Coronary artery (tissue), 2 donors: Measurements from ENCODE around the gene NELFA.

Source experiments
- DNase-seq: peaks from one replicate; pipeline ENCODE4 v3.0.0-alpha.2; 2017; ENCODE audit warnings: low spot score
- H3K27ac ChIP-seq, 2 donors: fragments of 200-600 bp; sonication (generic); one replicate each; pipeline ENCODE4 v1.5.1; 2016 to 2019
- H3K4me3 ChIP-seq: fragments of 200-600 bp; sonication (generic); 2 replicates; pipeline ENCODE4 v1.5.1; 2016; ENCODE audit warnings: mild to moderate bottlenecking, moderate library complexity
- TF ChIP-seq, protein P1 (sequence below): fragments of 200-600 bp; sonication (generic); IDR thresholded peaks from one replicate; pipeline ENCODE4 v1.5.1; 2019; ENCODE audit warnings: antibody characterized with exemption

Gene NELFA

DNA sequence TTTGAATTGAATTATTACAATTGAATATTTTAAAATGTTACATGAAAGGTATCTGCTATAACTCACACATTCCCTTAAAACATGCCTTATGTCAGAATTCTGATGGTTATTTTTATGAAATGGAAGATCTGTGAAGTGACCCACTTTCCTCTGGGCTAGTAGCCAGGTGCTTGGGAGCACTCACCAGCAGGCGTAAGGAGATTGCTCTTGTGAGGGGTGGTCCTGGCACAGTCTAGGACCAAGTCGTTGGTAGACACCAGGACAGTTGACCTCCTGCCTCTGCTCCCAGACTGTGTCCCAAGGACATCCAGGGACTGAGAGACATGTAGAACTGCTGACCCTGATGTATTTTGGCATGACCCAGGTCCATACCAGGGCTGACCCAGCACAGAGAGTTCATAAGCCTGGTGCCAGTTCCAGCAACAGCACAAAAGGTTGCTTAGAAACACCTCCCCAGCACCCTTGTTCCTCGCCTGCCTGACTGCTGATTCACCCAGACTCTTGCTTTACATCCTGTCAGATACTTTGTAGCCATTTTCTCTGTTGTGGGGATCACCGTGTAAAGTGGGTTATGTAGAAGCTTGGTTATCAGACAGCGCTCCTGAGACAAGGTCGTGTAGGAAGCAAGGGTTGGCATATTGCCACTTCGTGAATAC is 48.5 kb downstream of the NELFA start:
- DNase-seq, result no peak
- Histone ChIP-seq H3K4me3 (no peak overlapping the region), H3K27ac (no peak overlapping the region)
- TF ChIP-seq, protein P1, sequence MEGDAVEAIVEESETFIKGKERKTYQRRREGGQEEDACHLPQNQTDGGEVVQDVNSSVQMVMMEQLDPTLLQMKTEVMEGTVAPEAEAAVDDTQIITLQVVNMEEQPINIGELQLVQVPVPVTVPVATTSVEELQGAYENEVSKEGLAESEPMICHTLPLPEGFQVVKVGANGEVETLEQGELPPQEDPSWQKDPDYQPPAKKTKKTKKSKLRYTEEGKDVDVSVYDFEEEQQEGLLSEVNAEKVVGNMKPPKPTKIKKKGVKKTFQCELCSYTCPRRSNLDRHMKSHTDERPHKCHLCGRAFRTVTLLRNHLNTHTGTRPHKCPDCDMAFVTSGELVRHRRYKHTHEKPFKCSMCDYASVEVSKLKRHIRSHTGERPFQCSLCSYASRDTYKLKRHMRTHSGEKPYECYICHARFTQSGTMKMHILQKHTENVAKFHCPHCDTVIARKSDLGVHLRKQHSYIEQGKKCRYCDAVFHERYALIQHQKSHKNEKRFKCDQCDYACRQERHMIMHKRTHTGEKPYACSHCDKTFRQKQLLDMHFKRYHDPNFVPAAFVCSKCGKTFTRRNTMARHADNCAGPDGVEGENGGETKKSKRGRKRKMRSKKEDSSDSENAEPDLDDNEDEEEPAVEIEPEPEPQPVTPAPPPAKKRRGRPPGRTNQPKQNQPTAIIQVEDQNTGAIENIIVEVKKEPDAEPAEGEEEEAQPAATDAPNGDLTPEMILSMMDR, result no peak

DNA sequence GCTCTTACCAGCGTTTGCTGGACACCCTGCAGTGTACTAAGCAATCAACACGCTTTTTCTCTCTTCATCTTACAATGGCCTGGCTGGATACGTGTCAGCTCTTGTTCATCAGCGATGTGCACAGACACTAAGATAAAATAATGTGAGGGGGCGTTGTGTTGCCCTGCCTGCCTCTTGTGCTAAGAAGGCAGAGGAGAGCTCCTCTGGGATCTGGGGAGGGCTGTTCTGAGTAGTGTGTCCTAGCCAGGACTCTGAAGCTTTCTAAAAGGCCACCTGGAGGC is 49.7 kb downstream of the NELFA start:
- TF ChIP-seq, protein P1, result no peak
- Histone ChIP-seq H3K27ac (no peak overlapping the region), H3K4me3 (no peak overlapping the region)
- DNase-seq, result no peak

DNA sequence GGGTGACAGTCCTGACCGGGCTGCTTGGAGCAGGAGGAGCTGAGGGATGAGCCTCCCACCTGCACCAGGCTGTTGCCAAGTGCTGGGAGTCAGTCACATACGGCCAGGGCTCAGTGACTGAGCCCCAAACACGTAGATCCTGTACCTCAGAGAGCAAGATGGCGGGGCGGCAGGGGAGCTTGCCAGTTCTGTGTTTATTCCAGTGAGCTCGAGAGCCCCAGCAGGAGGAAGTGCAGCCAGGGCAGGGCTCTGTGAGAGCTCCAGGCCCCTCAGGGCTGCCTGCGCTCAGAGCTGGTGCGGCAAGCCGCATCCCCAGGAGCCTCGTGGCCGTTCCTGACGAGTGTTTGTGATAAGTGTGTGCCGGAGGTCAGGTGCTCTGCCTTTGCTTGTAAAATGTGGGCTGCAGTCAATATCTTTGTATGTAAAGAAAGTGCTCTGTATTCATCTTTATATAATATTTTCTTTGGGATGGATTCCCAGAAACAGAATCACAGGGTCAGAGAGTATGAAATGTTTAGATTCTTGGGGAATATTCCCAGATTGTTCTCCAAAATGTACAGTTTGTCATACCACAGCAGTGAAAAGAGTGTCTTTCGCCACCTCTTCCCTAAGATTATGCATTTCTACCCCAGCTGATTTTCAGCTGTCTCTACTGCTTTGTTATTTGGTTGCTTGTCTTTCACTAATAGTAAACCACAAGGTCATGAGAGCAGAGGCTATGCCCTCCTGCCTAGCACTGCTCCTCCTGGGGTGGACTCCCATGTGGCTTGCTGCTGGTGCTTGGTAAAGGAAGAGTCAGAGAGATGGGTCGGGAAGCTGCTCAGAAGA is 50.3 kb downstream of the NELFA start:
- H3K4me3 ChIP-seq, result no peak overlapping the region
- TF ChIP-seq, protein P1, result no peak
- DNase-seq, result no peak
- no peak overlapping the region for H3K27ac ChIP-seq

DNA sequence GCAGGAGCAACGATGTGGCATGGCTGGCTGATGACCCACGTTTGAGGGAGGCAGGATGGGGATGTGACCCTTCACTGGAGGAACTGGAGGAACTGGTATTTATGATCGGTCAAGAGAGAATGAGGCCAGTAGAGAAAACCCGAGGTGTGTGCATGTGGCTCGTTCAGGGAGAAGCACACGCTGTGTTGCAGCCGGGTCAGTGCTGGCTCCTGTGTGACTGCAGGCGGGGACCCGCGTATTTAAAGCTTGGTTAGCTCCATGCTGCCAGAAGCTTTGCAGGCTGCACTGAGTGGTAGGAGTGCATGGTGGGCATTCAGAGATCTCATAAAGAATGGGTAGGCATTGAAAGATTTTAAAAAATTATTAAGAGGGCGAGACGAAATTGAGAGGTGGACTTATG is 52.1 kb downstream of the NELFA start:
- Histone ChIP-seq H3K4me3 (no peak overlapping the region), H3K27ac (no peak overlapping the region)
- TF ChIP-seq, protein P1, result no peak
- DNase-seq, result no peak

DNA sequence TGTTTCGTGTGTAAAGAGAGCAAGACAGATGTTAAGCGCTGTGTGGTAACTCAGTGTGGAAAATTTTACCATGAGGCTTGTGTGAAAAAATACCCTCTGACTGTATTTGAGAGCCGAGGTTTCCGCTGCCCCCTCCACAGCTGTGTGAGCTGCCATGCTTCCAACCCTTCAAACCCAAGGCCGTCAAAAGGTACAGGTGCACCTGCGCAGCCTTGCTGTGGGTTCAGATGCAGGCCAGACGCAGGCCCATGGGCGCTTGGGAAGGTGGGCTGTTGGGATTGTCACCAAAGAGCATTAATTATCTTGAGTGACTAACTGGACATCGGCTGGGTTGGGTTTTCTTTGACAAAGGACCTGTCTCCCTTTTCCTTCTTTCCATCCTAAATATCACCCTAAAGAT is 55.4 kb downstream of the NELFA start:
- Histone ChIP-seq H3K4me3 (no peak overlapping the region), H3K27ac (no peak overlapping the region)
- no peak for DNase-seq
- TF ChIP-seq, protein P1, result no peak

DNA sequence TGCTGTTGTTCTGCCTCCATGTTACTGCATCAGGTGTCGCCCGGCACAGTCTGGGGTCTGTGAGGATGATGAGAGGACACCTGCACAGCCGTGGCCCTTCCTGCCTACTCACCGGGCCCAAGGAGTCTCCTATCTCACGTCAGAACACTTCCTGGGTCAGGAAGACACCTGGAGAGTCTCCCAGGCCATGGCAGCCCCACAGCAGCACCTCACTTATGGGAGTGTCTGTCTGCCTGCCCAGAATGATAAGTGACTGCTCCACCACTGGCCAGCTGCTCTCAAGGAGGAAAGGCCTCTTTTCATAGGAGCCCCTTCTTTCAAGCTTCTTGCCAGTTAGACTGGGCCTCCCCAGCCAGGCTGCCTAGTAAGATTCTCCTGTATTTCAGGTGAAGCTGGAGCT is 56.1 kb downstream of the NELFA start:
- no peak for DNase-seq
- TF ChIP-seq, protein P1, result no peak
- Histone ChIP-seq H3K4me3 (no peak overlapping the region), H3K27ac (no peak overlapping the region)
